Measurements from ENCODE around the gene PDZD2. TPM values are rescaled to one million over a fixed set of nuclear protein-coding genes. Genes with fewer than 3 reads are reported as not detected.

The PDZD2 gene
- total RNA-seq, 4 donors from 2014 or later: 6.2 to 21.4 (median 11.8) TPM

- H3K27me3 ChIP-seq: no peaks in the 10 kb centered on the region
- H3K9me3 ChIP-seq: no peaks in the 10 kb centered on the region
- DNase-seq: no peak
- H3K4me1 ChIP-seq: peaks cover 0 to 5% of the 10 kb centered on the region in 2 donors
- H3K27ac ChIP-seq: no peak overlapping the region
- intact Hi-C loops (cut with DNase I; ENCODE audit: low total_unique reads): no loop called here
- no peak overlapping the region for H3K4me3 ChIP-seq
- no peaks in the 10 kb centered on the region for H3K36me3 ChIP-seq
- TF ChIP-seq POLR2A (IDR thresholded peaks at IDR 0.05) (no peak), CTCF (IDR thresholded peaks at IDR 0.05) (no peak)
Measured at GRCh38 chr5:32155211-32155610, 516.3 kb downstream of the PDZD2 start.

DNA sequence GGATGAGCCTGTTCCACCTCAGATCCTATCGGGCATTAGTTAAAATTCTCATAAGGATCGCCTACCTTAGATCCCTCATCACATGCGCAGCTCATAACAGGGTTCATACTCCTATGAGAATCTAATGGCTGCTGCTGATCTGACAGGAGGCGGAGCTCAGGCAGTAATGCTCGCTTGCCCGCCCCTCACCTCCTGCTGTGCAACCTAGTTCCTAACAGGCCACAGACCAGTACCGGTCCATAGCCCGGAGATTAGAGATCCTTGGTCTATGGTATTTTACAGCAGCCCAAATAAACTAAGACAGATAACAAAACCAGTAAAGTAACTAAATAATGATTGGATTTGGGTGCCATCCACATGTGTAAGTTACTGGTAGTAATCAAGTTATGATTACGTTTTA lies 517.7 kb downstream of the PDZD2 start:
- Histone ChIP-seq H3K4me3 (no peak overlapping the region), H3K36me3 (no peaks in the 10 kb centered on the region), H3K4me1 (no peaks in the 10 kb centered on the region), H3K27ac (no peak overlapping the region), H3K9me3 (no peaks in the 10 kb centered on the region), H3K27me3 (no peaks in the 10 kb centered on the region)
- intact Hi-C loops (cut with DNase I; ENCODE audit: low total_unique reads): no loop called here
- no peak for DNase-seq
- TF ChIP-seq CTCF (IDR thresholded peaks at IDR 0.05): no peak
- TF ChIP-seq POLR2A (IDR thresholded peaks at IDR 0.05): no peak

DNA sequence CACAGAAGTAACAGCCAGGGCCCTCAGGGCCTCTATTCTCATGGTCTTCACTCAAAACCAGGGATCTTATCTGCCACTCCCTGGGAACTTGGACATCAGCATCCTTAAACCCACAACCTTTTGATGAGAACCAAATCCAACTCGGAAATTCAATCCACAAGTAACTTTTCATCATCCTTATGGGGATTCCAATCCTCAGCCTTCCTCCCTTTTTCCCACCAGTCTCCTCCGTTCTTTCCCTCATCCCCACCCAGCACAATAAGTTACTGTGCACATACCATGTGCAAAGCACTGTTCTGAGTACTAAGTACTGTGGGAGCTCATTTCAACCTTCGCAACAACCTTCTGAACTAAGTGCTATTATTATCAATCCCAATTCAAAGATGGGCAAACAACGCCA lies 518.1 kb downstream of the PDZD2 start:
- no peak overlapping the region for H3K27ac ChIP-seq
- TF ChIP-seq CTCF (IDR thresholded peaks at IDR 0.05) (no peak), POLR2A (IDR thresholded peaks at IDR 0.05) (no peak)
- no peak overlapping the region for H3K4me3 ChIP-seq
- intact Hi-C loops (cut with DNase I; ENCODE audit: low total_unique reads): no loop called here
- no peaks in the 10 kb centered on the region for H3K27me3 ChIP-seq
- no peaks in the 10 kb centered on the region for H3K9me3 ChIP-seq
- H3K4me1 ChIP-seq: no peaks in the 10 kb centered on the region
- no peak for DNase-seq
- no peaks in the 10 kb centered on the region for H3K36me3 ChIP-seq

GRCh38 chr5:32158679-32158975 lies 519.7 kb downstream of the PDZD2 start:
- H3K9me3 ChIP-seq: no peaks in the 10 kb centered on the region
- H3K27ac ChIP-seq: no peak overlapping the region
- no peak overlapping the region for H3K4me3 ChIP-seq
- H3K36me3 ChIP-seq: no peaks in the 10 kb centered on the region
- no peak for DNase-seq
- no peaks in the 10 kb centered on the region for H3K27me3 ChIP-seq
- intact Hi-C loops (cut with DNase I; ENCODE audit: low total_unique reads): no loop called here
- TF ChIP-seq CTCF (IDR thresholded peaks at IDR 0.05) (no peak), POLR2A (IDR thresholded peaks at IDR 0.05) (no peak)
- no peaks in the 10 kb centered on the region for H3K4me1 ChIP-seq

DNA sequence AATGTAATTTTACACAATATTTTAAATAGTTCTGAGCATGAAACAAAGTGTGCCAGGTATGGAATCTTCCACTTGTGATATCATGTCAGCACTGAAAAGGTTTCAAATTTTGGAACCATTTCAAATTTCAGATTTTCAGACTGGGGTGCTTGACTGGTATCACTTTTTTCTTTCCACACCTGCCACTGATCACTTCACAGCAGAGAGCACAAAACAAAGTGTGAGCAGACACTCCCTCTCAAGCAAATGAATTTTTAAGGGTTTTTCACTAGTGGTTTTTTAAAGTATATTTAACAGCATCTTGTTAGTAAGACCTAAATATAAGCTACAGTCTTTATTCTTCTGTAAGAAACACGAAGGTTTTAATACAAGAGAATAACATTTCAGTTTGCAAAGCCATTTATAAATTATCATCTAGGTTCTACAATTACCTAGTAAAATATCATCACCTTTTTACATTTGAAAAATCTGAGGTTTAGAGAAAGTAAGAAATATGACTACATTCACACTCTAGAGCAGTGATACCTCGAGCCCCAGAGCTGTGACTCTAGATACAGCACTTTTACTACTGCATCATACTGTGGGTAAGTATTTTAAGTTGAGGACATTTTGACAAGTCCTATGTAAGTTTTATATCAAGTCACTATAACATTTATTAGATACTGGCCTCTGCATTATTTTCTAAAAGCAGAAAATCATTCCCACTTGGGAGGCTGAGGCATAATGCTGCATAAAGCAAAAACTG lies 520.6 kb downstream of the PDZD2 start:
- no peak overlapping the region for H3K4me3 ChIP-seq
- intact Hi-C loops (cut with DNase I; ENCODE audit: low total_unique reads): no loop called here
- H3K27me3 ChIP-seq: no peaks in the 10 kb centered on the region
- TF ChIP-seq POLR2A (IDR thresholded peaks at IDR 0.05) (no peak), CTCF (IDR thresholded peaks at IDR 0.05) (no peak)
- DNase-seq: no peak
- H3K4me1 ChIP-seq: no peaks in the 10 kb centered on the region
- H3K27ac ChIP-seq: no peak overlapping the region
- H3K9me3 ChIP-seq: no peaks in the 10 kb centered on the region
- no peaks in the 10 kb centered on the region for H3K36me3 ChIP-seq
